Measurements from ENCODE around the gene PCDHB14.
"Not testable (repeated sequence)": the region's sequence is repeated elsewhere in the genome, so short reads cannot be mapped to it uniquely, and the experiment has no call there.

The PCDHB14 gene

GRCh38 chr5:141210281-141210680 is 12.9 kb upstream of the PCDHB14 start:
- not testable (repeated sequence) for DNase-seq (ENCODE audit: low read depth)

- DNase-seq (ENCODE audit: low read depth) = not testable (repeated sequence)
These were observed 12.3 kb upstream of the PCDHB14 start for GRCh38 chr5:141210849-141211248.

- DNase-seq (ENCODE audit: low read depth) = not testable (repeated sequence)
These were observed 9.3 kb upstream of the PCDHB14 start, which contains the start of gene PCDHB13 for GRCh38 chr5:141213656-141214339. TSS of gene PCDHB13 (plus strand) at chr5:141213919. CDS start at chr5:141214124, 205 bp downstream.

- DNase-seq (ENCODE audit: low read depth) = not testable (repeated sequence)
These were observed 8.6 kb upstream of the PCDHB14 start for GRCh38 chr5:141214583-141214982.

- not testable (repeated sequence) for DNase-seq (ENCODE audit: low read depth)
These were observed 7.6 kb upstream of the PCDHB14 start for GRCh38 chr5:141215504-141215903.

- DNase-seq (ENCODE audit: low read depth) = not testable (repeated sequence)
These were observed 7.1 kb upstream of the PCDHB14 start for GRCh38 chr5:141216035-141216434.

GRCh38 chr5:141224844-141225243 is 1.7 kb downstream of the PCDHB14 start:
- not testable (repeated sequence) for DNase-seq (ENCODE audit: low read depth)

GRCh38 chr5:141225421-141225820 is 2.3 kb downstream of the PCDHB14 start:
- DNase-seq (ENCODE audit: low read depth) = not testable (repeated sequence)

- DNase-seq (ENCODE audit: low read depth) = no peak
These were observed 11.0 kb downstream of the PCDHB14 start for GRCh38 chr5:141234109-141234667.

GRCh38 chr5:141235922-141236321 is 12.8 kb downstream of the PCDHB14 start:
- DNase-seq (ENCODE audit: low read depth) = not testable (repeated sequence)

- DNase-seq (ENCODE audit: low read depth) = no peak
These were observed 13.6 kb downstream of the PCDHB14 start for GRCh38 chr5:141236516-141237313.

GRCh38 chr5:141241496-141241895 is 18.4 kb downstream of the PCDHB14 start:
- no peak for DNase-seq (ENCODE audit: low read depth)

- no peak for DNase-seq (ENCODE audit: low read depth)
These were observed 22.1 kb downstream of the PCDHB14 start, which contains the start of gene PCDHB15 for GRCh38 chr5:141245250-141245717. TSS of gene PCDHB15 (plus strand) at chr5:141245395. CDS start at chr5:141245579, 184 bp downstream.

- DNase-seq (ENCODE audit: low read depth) = not testable (repeated sequence)
These were observed 23.8 kb downstream of the PCDHB14 start for GRCh38 chr5:141246971-141247370.

GRCh38 chr5:141247434-141247833 is 24.3 kb downstream of the PCDHB14 start:
- not testable (repeated sequence) for DNase-seq (ENCODE audit: low read depth)

- DNase-seq (ENCODE audit: low read depth) = no peak
These were observed 27.4 kb downstream of the PCDHB14 start for GRCh38 chr5:141250576-141250975.

- DNase-seq (ENCODE audit: low read depth) = no peak
These were observed 35.3 kb downstream of the PCDHB14 start for GRCh38 chr5:141258464-141258863.

- no peak for DNase-seq (ENCODE audit: low read depth)
These were observed 35.8 kb downstream of the PCDHB14 start for GRCh38 chr5:141258948-141259347.

- DNase-seq (ENCODE audit: low read depth) = no peak
These were observed 37.5 kb downstream of the PCDHB14 start for GRCh38 chr5:141260458-141261237.

GRCh38 chr5:141261238-141261546 is 38.0 kb downstream of the PCDHB14 start:
- DNase-seq (ENCODE audit: low read depth) = no peak

GRCh38 chr5:141269195-141269594 is 46.1 kb downstream of the PCDHB14 start:
- no peak for DNase-seq (ENCODE audit: low read depth)

GRCh38 chr5:141272906-141273305 is 49.8 kb downstream of the PCDHB14 start:
- no peak for DNase-seq (ENCODE audit: low read depth)
